GM18909 (cell line): ENCODE data around the gene PLK4.
A peak's percentile ranks its signal among the peaks of the same experiment; 100 is the strongest.

Experiments
- ATAC-seq: cut with Tn5 transposase; IDR thresholded peaks from one replicate; pipeline ENCODE4 v1.9.1; 2021; ENCODE audit warnings: mild to moderate bottlenecking; ENCODE audit not compliant: unreplicated experiment, poor library complexity

Gene PLK4

DNA sequence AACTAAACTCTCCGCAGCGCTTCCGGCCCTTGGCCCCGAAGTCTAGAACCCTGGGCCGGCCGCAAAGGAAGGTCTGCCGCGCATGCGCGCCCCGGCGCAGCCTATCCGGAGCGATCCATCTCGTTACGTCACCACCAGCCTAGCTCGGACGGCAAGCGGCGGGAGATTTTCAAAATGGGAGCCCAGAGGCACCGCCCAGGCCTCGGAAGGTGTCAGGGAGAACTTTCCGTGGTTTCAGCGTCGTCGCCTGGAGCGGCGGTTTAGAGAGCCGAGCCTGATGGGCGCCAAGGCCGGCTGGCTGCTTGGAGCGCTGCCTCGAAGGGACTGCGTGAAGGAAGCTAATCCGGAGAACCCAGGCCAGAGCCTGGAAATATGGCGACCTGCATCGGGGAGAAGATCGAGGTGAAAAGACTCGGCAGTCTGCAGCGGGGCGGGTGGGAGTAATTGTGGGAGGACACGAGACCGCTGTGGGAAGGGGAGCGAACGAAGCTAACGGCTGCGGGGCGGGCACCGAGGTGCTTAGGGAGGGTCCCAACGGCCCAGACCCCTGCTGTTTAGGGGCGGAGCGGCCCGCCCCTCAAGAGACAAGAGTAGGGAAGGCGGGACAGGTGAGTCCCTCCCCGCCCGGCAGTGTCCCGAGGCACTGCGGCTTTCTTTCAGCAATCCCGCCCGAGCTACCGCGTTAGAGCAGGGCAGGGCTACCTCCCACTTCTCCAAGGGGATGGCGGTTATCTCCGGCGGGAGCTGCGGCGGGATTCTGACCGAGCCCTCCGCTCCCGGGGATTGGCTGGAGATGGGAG, at the start of gene PLK4:
Gene PLK4 (plus strand): TSS at position 131 of the 800 bp plus-strand sequence. CDS start 242 bp downstream, at position 373.
- peak; percentile 95 for ATAC-seq

DNA sequence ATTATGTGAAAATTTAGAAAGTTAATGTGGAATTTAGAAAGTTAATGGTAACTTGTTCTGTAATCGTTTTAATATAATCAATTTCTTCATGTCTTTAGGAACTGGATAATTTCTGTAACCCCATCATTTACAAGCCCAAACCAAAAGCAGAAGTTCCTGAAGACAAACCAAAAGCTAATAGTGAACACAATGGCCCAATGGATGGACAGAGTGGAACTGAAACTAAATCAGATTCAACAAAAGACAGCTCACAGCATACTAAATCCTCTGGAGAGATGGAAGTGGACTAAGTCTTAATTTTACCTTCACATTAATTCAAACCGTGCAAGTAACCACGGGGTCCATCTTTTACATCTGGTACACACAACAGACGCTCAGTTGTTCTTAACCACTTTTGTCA, 48.1 kb upstream of the PLK4 start:
- peak; percentile 75 for ATAC-seq

DNA sequence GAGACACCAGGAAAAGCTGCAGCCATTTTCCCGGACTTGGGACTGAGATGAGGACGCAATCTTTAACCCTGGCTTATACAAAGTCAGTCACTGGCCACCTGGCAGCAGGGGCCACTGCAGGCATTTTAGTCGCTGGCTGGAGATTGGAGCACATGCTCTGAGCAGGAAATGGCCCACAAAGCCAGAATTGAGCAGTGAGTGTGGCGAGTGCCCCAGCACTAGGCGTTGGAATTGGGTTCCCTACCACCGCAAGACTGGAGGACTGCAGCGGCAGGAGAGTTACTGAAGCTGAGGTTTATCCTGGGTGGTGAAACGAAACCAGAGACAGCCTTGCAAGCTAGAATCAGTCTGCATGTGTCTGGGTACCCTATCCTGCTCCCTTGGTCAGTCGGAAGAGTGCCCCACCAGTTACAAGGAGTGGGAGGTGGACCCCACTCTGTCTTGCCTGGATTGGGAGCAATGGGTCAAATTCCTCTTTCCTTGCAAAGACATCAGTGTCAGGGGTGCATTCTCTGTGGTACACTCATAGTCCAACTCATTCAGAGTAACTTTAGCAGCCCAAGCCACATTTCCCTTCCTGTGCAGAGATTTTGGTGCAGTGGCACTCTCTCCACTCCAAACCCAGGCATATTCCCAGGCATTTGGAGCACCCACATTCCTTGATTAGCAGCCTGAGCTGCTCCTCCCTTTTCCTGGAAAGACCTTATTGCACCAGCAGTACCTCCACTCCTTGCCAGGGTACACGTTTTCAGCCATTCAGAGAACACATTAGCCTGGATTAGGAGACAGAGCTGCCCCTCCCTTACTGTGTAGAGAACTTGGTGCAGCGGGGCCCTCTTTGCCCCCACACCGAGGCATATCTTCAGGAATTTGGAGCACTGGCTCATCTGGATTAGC, 36.7 kb upstream of the PLK4 start:
- ATAC-seq, result no peak

DNA sequence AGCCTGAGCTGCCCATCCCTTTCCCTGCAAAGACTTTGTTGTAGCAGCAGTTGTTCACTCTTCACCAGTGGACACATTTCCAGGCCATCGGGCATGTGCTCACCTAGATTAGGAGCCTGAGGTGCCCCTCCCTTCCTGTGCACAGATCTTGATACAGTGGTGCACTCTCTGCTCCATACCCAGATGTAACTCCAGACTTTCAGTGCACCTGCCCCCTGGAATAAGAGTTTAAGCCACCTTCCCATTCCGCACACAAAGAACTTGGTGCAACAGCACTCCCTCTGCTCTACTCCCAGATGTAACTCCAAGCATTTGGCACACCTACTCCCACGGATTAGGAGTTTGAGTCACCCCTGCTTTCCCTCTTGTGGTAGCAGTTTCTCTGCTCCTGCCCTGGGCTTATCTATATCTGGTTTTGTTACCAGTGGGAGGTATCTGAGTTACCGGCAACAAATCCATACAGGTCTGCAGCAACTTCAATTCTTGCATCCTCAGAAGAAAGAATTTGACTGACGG, 36.0 kb upstream of the PLK4 start:
- ATAC-seq, result no peak

DNA sequence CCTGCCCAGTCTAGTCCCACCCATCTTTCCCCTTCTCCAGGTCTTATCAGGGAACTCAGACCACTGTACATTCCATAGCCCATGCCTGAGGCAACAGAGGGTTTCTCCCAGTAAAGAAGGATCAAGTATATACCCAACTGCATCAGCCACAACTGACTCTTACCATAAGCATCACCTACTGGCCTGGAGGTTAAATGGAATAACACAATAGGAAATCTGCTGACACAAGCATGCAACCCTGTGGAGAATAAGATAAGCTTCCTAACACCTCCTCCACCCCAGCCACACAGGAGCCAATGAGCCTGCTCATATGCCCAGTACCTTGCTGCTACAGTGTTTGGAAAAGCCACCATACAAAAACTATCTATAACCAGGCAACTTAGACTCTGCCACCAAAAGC, 34.6 kb upstream of the PLK4 start:
- ATAC-seq, result no peak

DNA sequence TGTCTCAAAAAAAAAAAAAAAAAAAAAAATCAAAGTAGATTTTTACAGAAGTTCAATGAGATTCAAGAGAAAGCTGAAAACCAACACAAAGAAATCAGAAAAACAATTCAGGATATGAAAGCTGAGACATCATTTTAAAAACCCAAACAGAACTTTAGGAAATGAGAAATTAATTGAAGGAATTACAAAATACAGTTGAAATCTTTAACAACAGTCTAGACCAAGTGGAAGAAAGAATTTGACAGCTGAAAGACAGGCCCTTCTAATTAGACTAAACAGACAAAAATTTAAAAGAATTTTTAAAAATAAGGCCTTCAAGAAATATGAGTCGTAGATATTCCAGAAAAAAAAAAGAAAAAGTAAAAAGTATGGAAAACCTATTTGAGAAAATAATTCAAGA, 33.9 kb upstream of the PLK4 start:
- ATAC-seq, result no peak

DNA sequence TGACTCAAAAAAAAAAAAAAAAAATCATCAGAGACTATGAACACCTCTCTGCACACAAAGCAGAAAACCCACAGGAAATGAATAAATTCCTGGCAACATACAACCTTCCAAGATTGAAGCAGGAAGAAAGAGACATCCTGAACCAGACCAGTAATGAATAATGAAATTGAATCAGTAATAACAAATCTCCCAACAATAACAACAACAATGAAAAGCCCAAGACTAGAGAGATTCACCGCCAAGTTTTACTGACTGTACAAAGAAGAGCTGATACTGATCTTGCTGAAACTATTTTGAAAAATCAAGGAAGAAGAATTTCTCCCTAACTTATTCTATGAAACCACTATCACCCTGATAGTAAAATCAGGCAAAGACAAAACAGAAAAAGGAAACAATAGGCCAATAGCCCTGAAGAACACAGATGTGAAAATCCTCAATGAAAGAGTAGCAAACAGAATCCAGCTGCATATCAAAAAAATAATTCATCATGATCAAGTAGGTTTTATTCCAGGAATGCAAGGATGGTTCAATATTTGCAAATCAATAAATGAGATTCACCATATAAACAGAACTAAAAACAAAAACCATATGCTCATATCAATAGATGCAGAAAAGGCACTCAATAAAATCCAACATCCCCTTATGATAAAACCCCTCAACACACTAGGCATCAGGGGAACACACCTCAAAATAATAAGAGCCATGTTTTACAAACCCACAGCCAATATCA, 31.0 kb upstream of the PLK4 start:
- no peak for ATAC-seq

DNA sequence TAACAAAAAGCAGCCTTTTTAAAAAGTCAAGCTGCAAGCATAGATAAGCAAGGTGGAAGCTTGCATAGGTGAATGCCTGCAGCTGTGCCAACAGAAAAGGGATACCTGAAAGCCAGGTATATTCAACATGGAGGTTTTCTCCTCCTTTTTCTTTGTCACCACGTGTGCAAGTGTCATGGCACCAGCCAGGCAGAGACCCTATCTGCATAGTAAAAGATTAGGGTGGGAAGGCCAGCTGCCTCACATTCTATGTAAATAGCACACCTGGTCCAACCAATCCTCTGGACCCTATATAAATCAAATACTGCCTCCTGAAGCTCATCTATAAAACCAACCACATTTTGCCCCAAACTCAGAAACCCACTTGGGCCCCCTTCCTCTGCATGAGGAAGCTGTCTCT, 28.0 kb upstream of the PLK4 start:
- no peak for ATAC-seq

DNA sequence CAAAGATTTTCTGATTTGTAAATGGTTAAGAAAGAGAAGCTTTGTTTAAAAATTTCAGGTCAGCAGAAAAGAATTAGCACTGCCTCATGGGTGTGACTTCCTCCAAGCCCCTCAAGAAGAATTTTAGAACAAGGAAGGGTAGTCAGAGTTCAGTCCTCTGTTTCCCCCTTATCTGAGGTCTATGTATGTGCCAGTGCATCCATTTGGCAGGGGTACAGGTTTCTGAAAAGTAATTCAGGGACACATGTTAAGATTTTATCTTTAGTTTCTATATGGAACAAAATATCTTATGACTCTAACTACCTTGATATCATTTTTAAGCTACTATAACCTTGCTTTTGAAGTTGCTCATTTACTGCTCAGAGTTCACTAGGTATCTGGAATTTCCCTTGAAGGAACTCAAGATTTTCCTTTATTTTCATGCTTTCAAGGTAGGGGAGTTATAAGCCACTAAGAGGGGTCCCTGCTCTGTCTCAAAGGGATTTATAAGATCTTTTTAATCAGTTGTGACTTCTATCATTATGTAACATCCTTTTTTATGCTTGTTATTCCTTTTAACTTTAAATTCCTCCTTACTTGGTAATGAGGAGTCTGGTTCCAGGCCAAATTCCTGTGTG, 24.4 kb upstream of the PLK4 start:
- peak; percentile 32 for ATAC-seq

DNA sequence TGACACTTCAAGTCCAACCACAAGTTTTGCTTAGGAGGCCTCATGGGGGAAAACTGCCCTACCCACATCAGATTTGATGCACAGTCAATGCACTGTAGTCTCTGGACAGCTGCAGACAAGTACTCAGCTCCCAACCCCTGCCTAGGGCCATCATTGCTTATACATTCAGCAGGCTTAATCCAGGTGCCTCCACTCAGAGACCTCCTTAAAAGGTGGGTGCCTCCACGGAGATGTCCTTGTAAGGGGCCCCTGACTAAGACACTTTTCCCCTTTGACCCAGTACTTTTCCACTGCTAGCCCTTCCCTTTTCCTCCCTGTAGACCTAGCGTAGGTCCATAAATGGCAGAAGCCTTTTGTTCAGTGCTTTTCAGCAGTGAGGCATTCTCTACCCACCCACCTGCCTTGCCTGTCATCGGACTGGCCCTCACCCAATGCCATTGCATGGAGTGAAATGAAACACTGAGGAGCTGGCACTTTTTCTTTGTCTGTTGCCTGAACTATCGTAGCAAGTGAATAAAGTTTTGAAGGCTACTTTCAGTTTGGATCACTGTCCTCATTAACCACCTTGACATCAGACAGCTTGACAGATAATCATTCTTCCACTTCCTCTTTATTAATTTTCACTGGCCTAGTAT, 23.8 kb upstream of the PLK4 start:
- ATAC-seq, result peak; percentile 82

DNA sequence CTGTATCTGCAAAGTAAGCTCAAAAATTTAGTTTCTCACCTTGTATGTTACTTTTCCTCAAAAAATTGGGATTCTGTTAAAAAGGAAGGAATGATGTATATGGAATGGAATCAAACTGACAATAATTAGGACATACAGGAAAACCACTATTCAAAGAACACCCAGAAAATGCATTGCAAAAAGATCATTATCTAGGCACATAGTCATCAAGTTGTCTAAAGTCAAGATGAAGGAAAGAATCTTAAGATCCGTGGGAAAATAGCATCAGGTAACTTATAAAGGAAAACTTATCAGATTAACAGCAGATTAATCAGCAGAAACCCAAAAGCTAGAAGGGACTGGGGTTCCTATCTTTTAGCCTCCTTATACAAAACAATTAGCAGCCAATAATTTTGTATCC, 23.1 kb upstream of the PLK4 start:
- ATAC-seq, result no peak

DNA sequence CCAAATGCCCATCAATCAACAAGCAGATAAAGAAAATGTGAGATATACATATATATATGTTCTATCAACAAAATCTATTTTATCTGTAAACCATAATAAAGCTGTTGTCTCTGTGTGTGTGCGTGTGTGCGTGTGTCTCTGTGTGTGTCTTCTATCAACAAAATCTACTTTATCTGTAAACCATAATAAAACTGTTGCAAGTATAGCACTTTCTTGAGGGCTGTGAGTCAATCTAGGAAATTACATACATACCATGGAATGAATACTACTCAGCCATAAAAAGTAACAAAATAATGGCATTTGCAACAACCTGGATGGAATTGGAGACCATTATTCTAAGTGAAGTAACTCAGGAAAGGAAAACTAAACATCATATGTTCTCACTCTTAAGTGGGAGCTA, 12.5 kb upstream of the PLK4 start:
- no peak for ATAC-seq

DNA sequence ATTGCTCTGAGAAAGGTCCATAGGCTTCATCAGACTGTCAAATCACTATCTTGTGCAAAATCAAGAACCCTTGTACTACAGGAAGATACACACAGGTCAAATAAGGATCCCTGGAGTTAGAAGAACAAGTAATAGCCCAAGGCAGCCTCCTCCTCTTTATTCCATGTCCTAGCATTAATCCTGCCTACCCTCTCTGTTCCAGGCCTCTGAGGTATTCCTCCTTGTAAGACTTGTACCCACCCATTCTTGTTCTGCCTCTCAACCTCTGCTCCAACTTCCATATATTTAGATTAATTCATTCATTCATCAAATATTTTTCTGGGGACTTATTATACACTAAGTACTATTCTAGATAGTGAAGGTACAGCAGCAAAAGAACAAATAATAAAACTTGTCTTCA, 10.4 kb upstream of the PLK4 start:
- no peak for ATAC-seq

DNA sequence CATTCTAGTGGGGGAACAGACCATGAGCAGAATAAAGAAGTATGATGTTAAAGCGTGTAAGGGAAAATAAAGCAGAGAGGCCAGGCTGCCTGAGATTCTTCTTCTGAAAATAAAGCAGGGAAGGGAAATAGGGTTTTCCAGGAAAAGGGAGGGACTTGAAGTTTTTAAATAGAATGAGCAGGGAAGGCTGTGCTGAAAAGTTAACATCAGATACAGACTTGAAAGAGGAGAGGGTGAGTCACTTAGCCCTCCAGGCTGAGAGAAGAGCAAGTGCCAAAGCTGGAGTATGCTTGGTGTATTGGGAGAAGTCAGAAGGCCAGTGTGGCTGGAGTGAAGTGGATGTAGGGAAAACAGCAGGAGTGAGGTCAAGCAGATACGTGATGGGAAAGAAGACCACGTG, 10.0 kb upstream of the PLK4 start:
- no peak for ATAC-seq

DNA sequence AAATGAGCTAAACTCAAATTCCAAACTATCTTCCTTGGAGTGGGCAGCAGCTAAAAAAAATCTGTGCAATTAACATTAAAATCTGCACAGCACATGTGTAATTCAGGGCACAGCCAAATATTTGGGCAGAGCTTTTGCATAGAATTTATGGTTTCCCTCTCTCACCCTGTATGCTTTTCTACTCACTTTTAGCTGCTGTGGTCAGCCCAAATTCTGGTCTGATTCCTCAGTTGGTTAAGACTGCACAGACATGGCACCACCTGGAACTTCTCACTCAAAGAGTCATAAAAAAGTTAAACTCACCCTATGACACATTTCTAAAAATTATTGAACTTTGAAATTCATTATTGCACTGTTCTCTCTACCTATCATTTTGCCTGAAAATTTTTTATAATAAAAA, 4.9 kb upstream of the PLK4 start:
- no peak for ATAC-seq

DNA sequence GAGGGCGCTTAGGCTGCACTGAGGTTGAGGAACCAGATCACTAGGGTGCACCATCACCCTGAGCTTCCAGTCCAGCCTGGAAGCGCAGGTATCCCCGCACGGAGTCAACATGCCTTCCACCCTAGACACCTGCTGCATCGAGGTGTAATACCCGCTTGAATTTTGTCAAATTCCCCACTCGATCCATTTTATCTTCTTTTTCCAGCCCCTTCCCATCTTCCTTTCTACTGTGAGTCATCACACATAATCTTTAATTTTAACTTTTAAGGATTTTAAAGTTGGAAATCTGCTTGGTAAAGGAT, 821 bp downstream of the PLK4 start:
- peak; percentile 40 for ATAC-seq

DNA sequence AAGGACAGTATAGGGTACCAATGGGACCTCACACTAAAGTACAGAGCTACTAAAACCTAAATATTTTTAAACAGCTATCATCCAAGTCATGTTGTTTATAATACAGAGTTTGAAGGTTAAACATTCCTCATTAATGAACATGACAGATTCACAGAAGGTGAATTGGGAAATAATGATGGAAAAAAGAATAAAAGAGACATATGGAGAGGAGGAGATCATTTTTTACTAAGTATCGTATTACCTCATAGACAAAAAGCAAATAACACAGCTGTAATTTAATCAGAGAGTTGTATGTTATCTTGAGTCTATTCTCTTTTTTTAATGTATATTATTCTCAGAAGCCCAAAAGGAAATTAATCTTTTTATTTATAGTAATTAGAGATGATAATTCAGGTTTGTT, 7.9 kb downstream of the PLK4 start:
- no peak for ATAC-seq

DNA sequence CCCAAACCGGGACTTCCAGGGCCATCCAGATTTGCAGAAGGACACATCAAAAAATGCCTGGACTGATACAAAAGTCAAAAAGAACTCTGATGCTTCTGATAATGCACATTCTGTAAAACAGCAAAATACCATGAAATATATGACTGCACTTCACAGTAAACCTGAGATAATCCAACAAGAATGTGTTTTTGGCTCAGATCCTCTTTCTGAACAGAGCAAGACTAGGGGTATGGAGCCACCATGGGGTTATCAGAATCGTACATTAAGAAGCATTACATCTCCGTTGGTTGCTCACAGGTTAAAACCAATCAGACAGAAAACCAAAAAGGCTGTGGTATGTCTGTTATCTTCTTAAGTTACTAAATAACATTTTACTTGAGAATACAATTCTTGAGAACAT, 9.2 kb downstream of the PLK4 start:
- ATAC-seq, result no peak

DNA sequence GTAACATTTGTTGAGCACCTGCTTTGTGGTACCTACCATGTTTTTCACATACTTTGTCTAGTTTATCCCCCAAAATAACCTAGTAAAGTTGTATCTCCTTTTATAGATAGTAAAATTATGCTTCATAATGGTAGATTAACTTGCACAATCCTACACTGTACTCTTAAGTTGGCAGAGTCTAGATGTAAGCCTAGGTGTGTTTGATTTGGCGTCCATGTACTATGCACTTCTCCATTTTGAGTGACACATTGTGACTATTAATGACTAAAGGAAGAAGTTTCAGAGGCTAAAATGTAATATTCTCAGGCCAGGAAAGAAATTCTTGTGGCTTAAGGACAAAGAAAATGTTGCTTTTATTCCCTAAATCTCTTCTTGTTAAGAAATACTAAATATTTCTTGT, 15.4 kb downstream of the PLK4 start:
- ATAC-seq, result no peak

DNA sequence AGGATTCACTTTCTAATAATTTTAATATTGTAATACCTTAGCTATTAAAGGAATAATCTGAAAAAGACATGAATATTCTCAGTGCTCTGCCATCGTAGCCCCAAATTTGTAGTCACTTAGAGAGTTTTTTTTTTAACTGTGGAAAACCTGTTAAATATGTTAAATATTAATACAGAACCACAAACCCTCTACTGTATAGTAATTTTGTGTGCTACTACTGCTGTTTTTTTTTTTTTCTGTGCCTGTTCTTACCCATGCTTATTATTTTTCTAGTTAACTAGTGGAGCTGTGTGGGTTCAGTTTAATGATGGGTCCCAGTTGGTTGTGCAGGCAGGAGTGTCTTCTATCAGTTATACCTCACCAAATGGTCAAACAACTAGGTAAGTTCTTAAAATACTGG, 15.8 kb downstream of the PLK4 start:
- ATAC-seq, result peak; percentile 61
